Eye (tissue), 1 donor: ENCODE measurements around the gene SLC4A3.

Source experiments
- DNase-seq: peaks from one replicate; pipeline ENCODE4 v3.0.0-alpha.2; 2015

SLC4A3 gene

DNA sequence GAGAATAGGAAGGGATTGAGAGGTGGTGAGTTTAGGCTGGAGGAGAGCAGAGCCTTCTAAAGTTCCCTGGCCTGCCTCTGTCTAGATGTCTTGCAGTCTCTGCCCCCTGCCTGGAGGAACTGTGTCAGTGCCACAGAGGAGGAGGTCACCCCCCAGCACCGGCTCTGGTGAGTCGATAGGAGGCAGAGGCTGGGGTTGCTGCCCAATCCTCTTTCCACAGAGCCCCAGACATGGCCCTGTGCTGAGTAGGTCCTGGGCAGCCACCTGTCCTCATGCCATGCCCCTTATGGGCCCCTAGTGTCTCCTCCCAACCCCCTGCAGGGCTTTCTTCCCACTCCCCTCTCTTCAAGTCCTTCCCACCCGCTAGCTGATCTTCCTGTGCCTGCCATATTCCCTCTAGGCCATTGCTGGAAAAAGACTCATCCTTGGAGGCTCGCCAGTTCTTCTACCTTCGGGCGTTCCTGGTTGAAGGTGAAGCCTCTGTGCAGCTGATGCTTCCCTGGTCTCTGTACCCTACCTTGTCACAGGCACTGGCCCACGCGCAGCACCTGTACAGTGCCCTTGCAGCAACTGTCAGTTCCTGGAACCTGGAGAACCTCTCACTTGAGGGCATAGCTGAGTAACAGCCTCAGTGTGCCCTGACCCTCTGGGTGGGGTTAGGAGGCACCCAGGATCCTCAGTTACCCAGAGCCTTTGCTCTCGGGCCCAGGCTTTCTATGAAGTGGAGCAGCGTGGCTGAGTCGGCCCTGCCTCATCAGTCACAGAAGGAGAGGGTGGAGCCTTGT, 13.2 kb upstream of the SLC4A3 start:
- no peak for DNase-seq

DNA sequence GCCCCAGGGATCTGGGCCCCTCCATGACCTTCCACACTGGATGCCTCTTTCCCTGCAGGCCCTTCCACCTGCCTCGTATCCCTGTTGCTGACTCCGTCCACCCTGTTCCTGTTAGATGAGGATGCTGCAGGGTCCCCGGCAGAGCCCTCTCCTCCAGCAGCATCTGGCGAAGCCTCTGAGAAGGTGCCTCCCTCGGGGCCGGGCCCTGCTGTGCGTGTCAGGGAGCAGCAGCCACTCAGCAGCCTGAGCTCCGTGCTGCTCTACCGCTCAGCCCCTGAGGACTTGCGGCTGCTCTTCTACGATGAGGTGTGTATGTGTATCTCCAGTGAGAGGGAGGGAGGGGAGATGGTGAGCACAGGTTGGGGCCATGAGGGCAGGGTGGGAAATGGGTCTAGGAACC, 12.4 kb upstream of the SLC4A3 start:
- no peak for DNase-seq

DNA sequence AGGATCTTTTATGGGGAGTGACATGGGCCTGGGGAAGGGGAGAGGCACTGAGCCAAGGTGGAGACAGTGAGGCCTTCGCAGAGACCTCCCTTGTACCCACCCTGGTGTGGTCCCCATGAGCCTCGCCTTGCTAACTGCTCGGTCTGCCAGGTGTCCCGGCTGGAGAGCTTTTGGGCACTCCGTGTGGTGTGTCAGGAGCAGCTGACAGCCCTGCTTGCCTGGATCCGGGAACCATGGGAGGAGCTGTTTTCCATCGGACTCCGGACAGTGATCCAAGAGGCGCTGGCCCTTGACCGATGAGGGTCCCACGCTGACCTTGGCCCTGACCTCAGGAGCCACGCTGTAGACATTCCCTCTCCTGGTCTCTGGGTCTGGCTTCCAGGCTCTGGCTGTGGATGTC, 11.5 kb upstream of the SLC4A3 start:
- no peak for DNase-seq

DNA sequence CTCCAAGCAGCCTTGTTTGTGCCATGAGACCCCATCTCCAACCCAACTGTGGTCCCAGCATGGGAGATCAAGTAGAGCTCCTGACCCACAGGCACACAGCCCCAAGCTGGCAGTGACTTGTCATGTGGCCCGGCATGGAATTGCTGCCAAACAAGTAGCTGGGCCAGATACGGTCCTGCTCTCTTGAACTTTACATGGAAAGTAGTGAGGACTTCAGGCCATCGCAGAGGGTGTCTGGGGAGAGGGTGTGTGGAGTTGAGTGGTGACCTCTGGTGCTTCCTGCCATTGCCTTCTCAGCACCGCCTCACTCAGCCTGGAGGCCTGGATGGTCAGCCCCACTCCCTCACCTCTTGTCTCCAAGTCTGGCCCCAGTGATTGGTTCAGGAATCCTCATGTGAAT, 10.9 kb upstream of the SLC4A3 start:
- no peak for DNase-seq

DNA sequence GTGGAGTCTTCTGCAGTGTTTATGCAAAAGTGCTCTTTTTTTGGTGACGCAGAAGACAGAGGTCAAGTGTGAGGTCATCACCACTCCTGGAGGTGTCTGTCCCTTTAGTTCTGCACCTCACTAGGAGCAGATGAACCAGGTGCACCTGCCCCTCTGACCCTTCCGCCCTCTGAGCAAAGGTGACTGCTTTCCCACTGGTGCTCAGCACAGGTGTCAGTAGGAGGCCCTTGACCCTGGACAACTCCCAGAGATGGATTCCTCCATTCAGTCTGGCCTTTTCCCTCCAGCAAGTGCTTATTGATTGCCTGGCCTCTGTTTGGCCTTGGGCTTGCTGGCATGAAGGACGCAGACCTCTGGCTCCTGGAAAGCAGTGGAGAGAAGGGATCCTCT, 8.7 kb upstream of the SLC4A3 start:
- no peak for DNase-seq

DNA sequence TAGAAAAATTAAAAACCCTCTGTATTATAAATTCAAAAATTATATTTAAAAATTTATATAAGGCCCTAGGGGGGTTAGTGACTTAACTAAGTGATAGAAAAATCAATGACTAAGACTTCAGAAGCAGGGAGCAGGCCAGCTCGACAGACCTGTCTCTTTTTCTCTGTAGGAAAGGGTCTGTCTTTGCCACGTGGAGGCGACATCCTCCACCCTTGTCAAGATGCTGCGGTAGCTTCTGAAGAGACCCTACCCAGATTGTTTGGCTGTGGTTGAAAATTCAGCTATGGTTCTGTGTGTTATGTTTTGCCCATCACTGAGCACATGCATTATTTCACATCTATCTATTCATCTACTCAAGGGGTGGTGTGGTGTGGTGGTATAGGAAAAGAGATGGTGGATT, 8.2 kb upstream of the SLC4A3 start:
- DNase-seq = peak; percentile 45

DNA sequence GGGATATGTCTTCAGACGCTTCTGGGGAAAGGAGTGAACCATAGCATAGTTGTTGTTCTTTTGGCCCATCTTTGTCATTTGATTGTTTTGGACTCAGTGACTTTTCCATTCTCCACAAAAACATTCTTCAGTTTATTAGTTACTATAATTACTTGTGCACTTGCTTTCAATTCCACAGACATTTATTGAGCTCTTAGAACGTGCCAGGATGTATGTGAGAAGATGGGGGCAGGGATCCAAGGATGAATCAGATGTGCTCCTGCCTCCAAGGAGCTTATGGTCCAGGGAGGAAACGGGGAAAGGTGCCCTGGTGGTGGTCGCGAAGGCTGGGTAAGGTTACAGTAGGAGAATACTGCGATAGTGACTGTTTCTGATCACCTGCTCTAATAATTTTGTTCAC, 6.9 kb upstream of the SLC4A3 start:
- DNase-seq = no peak

DNA sequence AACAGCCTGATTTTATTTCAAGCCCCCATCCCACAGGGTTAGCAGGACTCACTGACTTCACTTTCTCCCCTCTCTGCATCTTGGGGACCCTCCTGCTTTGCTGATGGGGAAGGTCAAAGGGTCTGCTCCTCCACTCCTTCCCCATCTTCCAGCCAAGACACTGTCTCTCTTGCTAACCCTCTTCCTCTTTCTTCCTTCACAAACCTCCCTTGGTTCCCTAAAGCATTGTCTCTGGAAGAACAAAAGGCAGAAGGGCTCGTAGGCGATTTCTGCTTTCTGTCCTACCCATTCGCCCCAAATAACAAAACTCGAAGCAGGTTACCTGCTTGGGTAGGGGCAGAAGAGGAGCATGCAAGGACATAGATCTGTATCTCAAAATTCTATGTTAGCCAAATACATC, 5.5 kb upstream of the SLC4A3 start:
- no peak for DNase-seq

DNA sequence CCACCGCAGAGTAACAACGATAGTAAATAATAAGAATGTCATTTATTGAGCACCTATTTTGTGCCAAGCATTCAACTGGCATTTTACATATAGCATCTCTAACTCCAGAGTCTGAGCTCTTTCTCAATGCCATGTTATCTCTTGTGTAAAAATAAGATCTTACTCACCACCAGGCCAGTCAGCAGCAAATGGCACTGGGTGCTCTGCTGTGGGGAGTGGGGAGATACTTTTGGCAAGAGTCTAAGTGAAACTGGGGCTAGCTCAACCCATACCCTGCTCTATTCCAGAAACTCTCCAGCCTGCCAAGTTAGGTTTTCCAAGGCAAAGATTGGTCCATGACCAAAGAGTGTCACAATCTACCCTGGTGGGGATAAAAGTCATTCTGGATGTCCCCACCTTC, 5.0 kb upstream of the SLC4A3 start:
- DNase-seq = no peak

DNA sequence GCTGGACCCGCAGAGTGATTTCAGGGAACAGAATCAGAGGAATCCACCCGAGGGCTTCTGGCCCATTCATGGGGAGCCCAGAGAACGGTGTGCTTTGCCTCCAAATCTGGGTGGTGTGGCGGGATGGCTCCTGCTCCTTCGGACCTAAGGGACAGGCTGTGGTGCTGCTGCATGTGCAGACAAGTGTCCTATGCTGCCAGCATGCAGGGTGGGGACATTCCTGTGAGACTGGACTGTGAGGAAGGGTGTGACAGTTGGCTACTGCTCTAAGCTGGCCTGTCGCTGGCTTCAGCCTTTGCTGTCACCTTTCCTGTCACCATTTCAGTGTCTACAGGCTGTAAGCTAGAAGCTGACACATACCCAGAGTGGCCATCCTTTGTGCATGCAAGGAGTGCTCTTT, 2.9 kb upstream of the SLC4A3 start:
- no peak for DNase-seq

DNA sequence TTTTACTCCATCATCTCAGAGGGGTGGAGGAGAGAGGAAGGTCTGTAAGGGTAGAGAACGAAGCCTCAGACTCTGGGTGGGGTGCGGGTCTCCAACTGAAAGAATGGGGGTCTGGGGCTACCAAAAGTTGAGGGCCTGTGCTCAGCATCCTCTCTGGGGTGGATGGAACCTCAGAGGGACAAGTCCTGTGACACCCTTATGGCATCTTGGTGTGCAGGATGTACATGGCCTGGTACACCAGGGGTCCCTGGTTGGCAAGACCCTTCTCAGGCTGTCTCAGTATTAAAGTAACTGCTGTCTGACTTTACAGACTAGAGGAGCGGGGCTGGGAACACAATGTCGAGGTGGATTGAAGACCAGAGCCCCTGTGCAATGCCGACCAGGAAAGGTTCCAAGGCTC, 2.3 kb upstream of the SLC4A3 start:
- no peak for DNase-seq

DNA sequence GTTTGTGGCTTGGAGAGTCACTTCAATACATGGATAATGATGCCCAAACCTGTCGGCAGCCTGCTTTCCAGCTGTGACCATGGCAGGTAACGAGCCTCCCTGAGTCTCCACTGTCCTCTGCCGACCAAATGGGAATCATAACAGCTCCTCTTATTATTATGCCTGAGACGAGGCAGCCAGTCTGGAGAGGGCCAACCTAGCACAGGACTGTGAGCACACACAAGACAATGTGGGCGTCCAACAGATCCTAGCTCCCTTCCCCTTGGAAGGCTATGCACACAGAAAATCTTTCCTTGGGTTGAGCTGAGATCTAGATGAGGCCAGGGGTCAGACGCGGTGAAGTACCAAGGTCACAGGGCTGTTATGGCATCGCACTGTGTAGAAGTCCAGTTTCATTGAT, 890 bp upstream of the SLC4A3 start:
- DNase-seq = no peak

DNA sequence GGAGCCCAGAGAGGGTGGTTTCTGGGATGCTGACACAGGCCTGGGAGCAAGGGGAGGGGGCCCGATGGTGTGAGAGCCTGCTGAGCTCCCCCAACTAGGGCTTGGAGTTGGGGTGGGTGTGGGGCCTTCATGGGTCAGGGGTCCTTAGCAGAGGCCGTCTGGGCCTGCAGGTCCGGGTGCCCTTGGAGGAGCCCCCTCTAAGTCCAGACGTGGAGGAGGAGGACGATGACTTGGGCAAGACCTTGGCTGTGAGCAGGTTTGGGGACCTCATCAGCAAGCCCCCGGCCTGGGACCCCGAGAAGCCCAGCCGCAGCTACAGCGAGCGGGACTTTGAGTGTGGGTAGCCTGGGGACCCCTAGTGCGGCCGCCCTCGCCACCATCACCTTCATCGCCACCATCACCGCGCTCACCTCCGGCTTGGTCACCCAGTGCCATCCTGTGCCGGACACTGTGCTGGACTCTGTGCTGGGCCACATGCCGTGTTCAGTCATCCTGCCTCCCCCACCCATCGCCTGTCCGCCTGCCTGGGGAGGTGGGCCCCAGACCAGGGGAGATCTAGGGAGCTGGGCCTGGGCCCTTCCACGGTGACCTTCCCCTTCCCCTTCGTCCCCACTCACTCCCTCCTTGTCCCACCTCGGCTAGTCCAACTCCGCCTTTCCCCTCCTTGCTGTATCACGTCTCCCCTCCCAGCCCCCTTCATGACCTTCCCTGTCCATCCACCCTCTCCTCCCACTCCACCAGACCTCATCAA, 980 bp downstream of the SLC4A3 start:
- no peak for DNase-seq

DNA sequence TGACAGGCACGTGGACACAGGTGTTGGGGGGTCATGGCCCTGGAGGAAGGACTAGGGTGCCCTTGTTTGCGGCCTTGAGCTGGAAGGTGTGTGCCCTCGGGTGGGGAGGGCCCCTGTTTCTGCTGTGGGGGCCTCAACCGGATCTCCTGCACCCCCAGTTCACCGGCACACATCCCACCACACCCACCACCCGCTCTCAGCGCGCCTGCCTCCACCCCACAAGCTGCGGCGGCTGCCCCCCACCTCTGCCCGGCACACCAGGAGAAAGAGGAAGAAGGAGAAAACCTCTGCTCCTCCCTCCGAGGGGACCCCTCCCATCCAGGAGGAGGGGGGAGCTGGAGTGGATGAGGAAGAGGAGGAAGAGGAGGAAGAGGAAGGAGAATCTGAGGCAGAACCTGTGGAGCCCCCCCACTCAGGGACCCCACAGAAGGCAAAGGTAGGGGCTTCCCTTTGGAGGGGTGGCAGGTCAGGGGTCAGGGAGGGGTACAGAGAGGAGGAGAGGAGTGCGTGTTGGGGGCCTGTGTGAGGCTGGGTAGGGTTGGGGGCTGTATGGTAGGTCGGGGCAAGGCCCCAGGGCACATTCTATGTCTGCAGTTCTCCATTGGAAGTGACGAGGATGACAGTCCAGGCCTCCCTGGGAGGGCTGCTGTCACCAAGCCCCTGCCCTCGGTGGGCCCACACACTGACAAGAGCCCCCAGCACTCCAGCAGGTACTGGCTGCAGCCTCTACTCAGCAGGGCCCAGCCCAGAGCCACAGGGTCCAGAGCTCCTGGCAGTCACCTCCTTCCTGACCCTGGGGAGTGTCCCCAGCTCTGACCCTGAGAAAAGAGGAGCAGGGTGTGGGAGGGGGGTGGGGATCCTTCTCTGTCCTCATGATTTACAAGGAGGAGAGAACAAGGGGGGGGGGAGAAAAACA, 1.8 kb downstream of the SLC4A3 start:
- no peak for DNase-seq

DNA sequence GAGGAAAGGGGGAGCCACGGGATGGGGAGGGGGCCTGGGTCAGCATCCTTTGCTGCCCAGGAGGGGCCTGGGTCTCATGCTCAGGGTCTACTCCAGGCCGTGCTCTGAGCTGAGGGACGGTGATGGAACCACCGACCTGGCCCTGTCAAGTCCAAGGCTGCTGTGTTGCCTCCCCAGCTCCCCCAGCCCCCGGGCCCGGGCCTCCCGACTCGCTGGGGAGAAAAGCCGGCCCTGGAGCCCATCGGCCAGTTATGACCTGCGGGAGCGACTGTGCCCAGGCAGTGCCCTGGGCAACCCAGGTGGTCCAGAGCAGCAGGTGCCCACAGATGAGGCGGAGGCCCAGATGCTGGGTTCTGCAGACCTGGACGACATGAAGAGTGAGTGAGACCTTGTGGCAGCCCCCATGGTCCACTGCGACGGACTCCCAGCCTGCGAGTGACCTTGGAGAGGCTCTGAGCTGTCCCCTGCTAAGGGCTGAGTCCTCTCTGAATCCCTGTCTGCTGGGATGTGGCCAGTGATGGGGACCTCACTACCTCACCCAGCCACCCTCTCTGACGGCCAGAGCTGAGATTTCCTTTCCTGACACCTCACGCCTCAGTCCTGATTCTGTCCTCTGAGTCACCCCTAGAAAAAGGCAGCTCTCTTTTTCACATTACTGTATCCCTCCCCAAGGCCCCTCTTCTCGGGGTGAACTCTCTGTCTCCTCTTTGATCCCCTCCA, 2.7 kb downstream of the SLC4A3 start:
- no peak for DNase-seq

DNA sequence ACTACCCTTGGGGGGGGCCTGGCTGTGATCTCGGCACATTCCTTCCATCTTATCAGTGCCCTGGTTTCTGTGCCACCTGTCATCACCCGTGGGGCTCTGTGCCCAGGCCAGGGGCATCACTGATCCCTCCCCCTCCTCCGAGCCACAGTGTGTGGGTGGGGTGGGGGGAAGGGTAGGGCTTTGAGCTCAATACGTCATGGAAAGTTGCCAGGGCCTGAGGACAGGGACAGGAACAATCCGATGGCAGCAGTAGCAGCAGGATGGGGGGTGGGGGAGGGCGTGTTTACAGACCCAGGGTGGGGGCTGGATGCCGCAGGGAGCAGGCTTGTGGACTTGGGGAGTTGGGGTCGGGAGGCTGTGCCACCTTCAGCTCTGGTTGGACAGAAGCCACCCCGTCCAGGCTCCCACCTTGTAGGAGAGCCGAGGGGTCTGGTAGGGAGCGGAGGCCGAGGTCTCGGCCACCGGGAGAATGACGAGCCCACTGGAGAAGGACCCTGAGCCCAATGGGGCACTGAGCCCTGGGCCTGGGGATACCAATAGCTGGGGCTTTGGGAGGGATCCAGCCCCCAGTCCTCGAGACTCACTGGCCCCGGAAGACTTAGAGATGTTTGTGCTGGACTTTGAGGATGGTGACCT, 3.5 kb downstream of the SLC4A3 start:
- DNase-seq = no peak

DNA sequence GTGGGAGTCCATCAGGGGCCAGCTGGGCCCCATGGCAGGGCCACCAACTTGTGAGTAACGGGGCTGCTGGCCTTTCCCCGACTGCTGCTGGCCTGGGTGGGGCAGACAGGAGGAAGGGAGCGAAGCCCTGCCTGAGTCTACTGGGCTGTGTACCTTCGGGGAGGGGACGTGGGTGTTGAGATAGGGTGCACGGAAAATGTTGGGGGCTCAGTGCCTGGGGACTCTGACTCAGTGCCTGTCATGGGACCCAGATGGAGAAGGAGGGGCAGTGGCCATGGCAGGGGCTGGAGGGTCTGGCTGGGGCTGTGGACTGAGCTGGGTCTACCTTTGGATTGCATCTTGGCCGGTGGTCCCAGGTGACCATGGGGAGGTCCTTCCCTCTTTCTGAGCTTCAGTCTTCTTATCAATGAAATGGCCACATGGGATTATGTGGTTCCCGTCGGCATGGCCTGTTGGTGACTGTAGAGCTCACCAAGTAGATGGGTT, 4.0 kb downstream of the SLC4A3 start:
- DNase-seq = no peak

DNA sequence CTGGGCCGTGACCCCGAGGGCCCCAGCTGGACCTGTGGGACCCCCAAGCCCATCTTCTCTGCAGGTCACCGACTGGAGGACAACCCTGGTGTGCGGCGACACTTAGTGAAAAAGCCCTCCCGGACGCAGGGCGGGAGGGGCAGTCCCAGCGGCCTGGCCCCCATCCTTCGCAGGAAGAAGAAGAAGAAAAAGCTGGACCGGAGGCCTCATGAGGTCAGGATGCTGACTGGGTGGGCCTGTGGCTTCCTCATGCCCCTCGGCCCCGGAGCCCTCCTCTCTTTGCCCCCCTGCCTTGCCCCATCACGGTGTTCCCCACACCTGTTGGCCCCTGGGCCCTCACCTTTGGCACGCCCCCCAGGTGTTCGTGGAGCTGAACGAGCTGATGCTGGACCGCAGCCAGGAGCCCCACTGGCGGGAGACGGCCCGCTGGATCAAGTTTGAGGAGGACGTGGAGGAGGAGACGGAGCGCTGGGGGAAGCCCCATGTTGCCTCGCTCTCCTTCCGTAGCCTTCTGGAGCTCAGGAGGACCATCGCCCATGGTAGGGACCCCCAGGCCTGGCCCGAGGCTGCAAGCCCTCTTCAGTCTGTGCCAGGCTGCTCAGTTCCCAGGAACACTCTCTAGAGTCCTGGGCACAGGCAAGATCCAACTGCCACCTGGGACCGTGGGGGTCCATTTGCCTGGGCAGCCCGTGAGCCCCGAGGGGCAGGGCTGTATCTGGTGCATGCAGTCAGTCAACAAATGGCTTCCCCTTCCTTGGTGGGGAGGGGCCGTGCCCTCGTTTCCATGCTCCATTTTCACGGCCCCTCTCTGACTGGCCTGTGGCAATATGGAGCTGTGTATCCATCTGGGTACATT, 4.7 kb downstream of the SLC4A3 start:
- DNase-seq = no peak

DNA sequence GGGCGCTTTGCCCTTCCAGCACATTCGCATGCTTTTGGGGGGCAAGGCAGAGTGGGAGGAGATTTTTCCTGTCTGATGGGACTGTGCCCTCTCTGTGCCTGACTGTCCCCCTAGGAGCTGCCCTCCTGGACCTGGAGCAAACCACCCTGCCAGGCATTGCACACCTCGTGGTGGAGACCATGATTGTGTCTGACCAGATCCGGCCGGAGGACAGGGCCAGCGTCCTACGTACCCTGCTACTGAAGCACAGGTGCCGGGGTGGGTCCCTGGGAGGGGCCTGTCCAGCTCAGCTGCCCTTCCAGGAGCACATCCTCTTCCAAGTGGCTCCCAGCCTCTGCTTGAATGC, 5.3 kb downstream of the SLC4A3 start:
- DNase-seq = no peak

DNA sequence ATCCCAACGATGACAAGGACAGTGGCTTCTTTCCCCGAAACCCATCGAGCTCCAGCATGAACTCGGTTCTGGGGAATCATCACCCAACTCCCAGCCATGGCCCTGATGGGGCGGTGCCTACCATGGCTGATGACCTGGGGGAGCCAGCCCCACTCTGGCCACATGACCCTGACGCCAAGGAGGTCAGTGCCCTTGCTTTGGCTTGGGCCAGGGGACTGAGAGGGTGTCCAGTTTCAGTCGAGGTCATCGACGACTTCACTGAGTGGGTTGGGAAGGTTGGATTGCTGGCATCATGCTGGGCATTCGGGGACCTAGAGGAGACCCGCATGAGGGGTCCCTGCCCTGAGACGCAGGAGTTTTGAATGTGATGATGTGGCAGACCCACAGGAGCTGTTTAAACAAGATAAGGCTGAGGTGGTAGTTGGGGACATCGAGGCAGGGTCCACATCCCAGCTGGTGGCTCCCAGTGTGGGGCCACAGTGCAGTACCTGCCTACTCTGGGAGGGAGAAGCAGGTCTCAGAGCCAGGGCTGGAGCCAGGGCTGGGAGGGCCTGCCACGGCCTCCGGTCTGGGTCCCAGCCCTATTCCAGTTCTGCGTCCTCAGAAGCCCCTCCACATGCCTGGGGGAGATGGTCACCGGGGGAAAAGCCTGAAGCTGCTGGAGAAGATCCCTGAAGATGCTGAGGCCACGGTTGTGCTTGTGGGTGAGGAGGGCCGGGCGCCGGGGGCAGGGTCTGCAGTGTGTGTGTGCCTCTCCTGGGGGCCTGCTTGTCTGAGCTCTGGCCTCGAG, 6.0 kb downstream of the SLC4A3 start:
- DNase-seq = no peak
